Left ventricle myocardium inferior (tissue), 1 donor: ENCODE results near the gene SEL1L. TPM values are rescaled to one million over a fixed set of nuclear protein-coding genes. Genes with fewer than 3 reads are reported as not detected.
"Not testable (repeated sequence)": the region's sequence is repeated elsewhere in the genome, so short reads cannot be mapped to it uniquely, and the experiment has no call there.

Source experiments
- DNase-seq: peaks from one replicate; pipeline ENCODE4 v3.0.0-alpha.2; 2020
- H3K27ac ChIP-seq: fragments of 200-600 bp; replicated peaks from 2 replicates; pipeline ENCODE4 v1.8.0; 2021
- H3K27me3 ChIP-seq: fragments of 200-600 bp; 2 replicates; pipeline ENCODE4 v1.8.0; 2021; ENCODE audit warnings: low read depth
- H3K36me3 ChIP-seq: fragments of 200-600 bp; 2 replicates; pipeline ENCODE4 v1.8.0; 2021
- H3K4me1 ChIP-seq: fragments of 200-600 bp; 2 replicates; pipeline ENCODE4 v1.8.0; 2021
- H3K4me3 ChIP-seq: fragments of 200-600 bp; 2 replicates; pipeline ENCODE4 v1.8.0; 2021; ENCODE audit warnings: mild to moderate bottlenecking, moderate library complexity
- H3K9me3 ChIP-seq: fragments of 200-600 bp; replicated peaks from 2 replicates; pipeline ENCODE4 v1.8.0; 2021
- intact Hi-C: fragments of 100-400 bp; cut with micrococcal nuclease; formaldehyde crosslinking; loops from one replicate; pipeline ENCODE4 v1.11.0; 2022
- total RNA-seq: library from RNA; stranded (reverse); fragmentation: NEBNext Ultra II Directional; extraction: Animal tissue kit (Norgen Biotek cat#: 25700); gene quantifications from one replicate; pipeline ENCODE4 v1.2.1, GENCODE V29; 2021
- TF ChIP-seq, protein P1 (sequence below): fragments of 200-600 bp; IDR thresholded peaks from 2 replicates; pipeline ENCODE4 v1.8.0; 2021; ENCODE audit warnings: antibody characterized with exemption, mild to moderate bottlenecking, borderline replicate concordance
- donor health status: DM: no; HTN: yes; CAD: no; lungs with severe emphysema.

SEL1L gene
- total RNA-seq, 1 donor from 2014 or later, result 54.4 TPM

DNA sequence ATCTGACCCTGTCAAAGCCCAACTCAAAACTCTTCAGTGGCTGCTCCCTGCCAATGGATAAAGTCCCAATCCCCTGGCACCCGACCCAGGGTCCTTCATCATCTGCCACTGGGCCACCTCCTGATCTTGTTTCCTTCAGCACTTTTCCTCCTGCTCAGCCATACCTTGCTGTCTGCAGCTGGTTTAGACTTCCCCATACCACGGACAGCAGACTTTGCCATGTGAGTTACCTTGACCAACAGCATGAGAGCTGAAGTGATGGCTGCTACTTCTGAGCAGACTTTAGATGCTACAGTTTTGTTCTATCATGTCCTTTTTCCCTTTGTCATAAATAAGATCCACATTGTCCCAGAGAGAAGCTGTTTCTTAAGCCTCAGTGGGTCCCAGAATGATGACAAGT is 100.3 kb downstream of the SEL1L start:
- TF ChIP-seq, protein P1, sequence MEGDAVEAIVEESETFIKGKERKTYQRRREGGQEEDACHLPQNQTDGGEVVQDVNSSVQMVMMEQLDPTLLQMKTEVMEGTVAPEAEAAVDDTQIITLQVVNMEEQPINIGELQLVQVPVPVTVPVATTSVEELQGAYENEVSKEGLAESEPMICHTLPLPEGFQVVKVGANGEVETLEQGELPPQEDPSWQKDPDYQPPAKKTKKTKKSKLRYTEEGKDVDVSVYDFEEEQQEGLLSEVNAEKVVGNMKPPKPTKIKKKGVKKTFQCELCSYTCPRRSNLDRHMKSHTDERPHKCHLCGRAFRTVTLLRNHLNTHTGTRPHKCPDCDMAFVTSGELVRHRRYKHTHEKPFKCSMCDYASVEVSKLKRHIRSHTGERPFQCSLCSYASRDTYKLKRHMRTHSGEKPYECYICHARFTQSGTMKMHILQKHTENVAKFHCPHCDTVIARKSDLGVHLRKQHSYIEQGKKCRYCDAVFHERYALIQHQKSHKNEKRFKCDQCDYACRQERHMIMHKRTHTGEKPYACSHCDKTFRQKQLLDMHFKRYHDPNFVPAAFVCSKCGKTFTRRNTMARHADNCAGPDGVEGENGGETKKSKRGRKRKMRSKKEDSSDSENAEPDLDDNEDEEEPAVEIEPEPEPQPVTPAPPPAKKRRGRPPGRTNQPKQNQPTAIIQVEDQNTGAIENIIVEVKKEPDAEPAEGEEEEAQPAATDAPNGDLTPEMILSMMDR, result no peak
- H3K27ac ChIP-seq, result no peak overlapping the region
- no peak overlapping the region for H3K4me3 ChIP-seq
- peaks cover 22% of the 10 kb centered on the region for H3K4me1 ChIP-seq
- H3K9me3 ChIP-seq, result no peaks in the 10 kb centered on the region
- H3K27me3 ChIP-seq, result peaks cover 95% of the 10 kb centered on the region
- DNase-seq, result no peak
- intact Hi-C loops, result no loop called here
- no peaks in the 10 kb centered on the region for H3K36me3 ChIP-seq

- TF ChIP-seq, protein P1, result no peak
- Histone ChIP-seq H3K27me3 (peaks cover 95% of the 10 kb centered on the region), H3K36me3 (no peaks in the 10 kb centered on the region), H3K4me3 (no peak overlapping the region), H3K9me3 (no peaks in the 10 kb centered on the region), H3K4me1 (peaks cover 28% of the 10 kb centered on the region), H3K27ac (no peak overlapping the region)
- DNase-seq, result no peak
- intact Hi-C loops, result no loop called here
Observed at GRCh38 chr14:81432219-81432661, 101.4 kb downstream of the SEL1L start.

- intact Hi-C loops, result no loop called here
- Histone ChIP-seq H3K27me3 (peaks cover 90% of the 10 kb centered on the region), H3K36me3 (no peaks in the 10 kb centered on the region), H3K4me1 (peaks cover 15% of the 10 kb centered on the region), H3K27ac (no peak overlapping the region), H3K9me3 (no peaks in the 10 kb centered on the region), H3K4me3 (no peak overlapping the region)
- TF ChIP-seq, protein P1, result no peak
- DNase-seq, result no peak
Observed at GRCh38 chr14:81430235-81430634, 103.4 kb downstream of the SEL1L start.

DNA sequence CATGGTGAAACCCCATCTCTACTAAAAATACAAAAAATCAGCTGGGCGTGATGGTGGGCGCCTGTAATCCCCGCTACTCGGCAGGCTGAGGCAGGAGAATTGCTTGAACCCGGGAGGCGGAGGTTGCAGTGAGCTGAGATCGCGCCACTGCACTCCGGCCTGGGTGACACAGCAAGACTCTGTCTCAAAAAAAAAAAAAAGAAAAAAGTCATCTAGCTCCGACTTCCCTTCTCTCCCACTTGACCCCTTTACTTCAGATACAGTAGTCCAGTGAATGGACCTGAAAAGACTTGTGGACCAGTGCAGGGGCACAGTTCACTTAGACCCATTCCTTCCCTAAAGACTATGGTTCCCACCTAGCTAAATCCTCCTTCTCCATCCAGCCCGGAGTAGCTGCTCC is 103.9 kb downstream of the SEL1L start:
- H3K9me3 ChIP-seq, H3K4me3 ChIP-seq, DNase-seq, H3K36me3 ChIP-seq, H3K27ac ChIP-seq, intact Hi-C loops: not testable (repeated sequence)
- peaks cover 88% of the 10 kb centered on the region for H3K27me3 ChIP-seq
- H3K4me1 ChIP-seq, result peaks cover 10% of the 10 kb centered on the region

- DNase-seq, result no peak
- no peaks in the 10 kb centered on the region for H3K9me3 ChIP-seq
- TF ChIP-seq, protein P1, result no peak
- intact Hi-C loops, result no loop called here
- peaks cover 81% of the 10 kb centered on the region for H3K27me3 ChIP-seq
- no peak overlapping the region for H3K27ac ChIP-seq
- H3K36me3 ChIP-seq, result no peaks in the 10 kb centered on the region
- peaks cover 10% of the 10 kb centered on the region for H3K4me1 ChIP-seq
- no peak overlapping the region for H3K4me3 ChIP-seq
Observed at GRCh38 chr14:81429028-81429427, 104.6 kb downstream of the SEL1L start.

DNA sequence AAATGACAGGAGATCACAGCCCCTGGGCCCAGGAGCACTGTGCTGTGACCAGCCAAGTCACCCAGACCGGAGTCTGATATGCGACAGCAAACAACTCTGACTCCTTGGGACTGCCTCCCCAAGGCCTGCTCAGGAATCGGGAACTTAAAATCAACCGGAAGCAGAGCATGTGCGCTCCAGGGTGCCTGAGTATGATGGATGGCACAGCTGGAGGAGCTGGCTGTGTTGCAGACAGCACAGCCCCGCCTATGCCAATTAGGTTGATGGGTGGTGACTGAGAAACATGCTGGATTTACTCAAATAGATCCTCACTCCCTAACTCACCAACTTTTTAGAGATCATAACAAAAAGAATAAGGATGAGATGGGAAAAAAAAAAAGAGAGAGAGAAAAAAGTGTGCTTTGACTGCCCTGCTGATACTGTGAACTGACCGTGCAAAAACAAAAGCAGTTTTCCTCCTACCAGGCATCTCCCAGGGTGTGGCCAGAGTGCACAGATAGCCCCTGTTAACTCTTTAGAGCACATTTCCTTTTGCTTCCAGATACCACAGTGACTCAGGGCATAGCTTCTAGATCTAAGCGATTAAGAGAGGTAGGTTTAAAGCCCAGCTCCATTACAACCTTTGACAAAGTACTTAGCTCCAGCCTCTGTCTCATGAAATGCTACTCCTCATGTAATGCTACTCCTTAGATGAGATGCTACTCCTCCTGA is 106.2 kb downstream of the SEL1L start:
- TF ChIP-seq, protein P1, result no peak
- Histone ChIP-seq H3K36me3 (no peaks in the 10 kb centered on the region), H3K4me3 (no peak overlapping the region), H3K27me3 (peaks cover 66% of the 10 kb centered on the region), H3K4me1 (peaks cover 18% of the 10 kb centered on the region), H3K27ac (peak overlapping the region; percentile 46), H3K9me3 (no peaks in the 10 kb centered on the region)
- intact Hi-C loops, result no loop called here
- DNase-seq, result peak; percentile 22
